CD4-positive, alpha-beta T cell (primary cell): ENCODE measurements around the gene SLC19A1. TPM values are rescaled to one million over a fixed set of nuclear protein-coding genes. Genes with fewer than 3 reads are reported as not detected.

Source experiments
- ATAC-seq: fragments of 200-7000 bp; cut with Tn5 transposase; one replicate; pipeline ENCODE4 v1.10.0; 2022; ENCODE audit warnings: mild to moderate bottlenecking; ENCODE audit not compliant: poor library complexity
- CTCF ChIA-PET: fragments of 350-600 bp; sonication (Branson Sonifier 250); formaldehyde crosslinking; loops from one replicate; lab custom pipeline; 2021; ENCODE audit warnings: antibody characterized with exemption, inconsistent platforms; lab: Charles Lee
- POLR2A ChIA-PET: fragments of 350-600 bp; sonication (Branson Sonifier 250); formaldehyde crosslinking; loops from one replicate; lab custom pipeline; 2021; ENCODE audit warnings: antibody characterized with exemption, inconsistent platforms; lab: Charles Lee
- DNase-seq, 14 experiments: peaks; one replicate each; pipeline ENCODE4 v3.0.0-alpha.2; 2013 to 2020; ENCODE audit warnings: mixed read lengths in 2 of 14
- H3K27ac ChIP-seq, 2 donors: one replicate each; pipeline versions ENCODE4 v1.5.1 to v1.7.0; 2013; ENCODE audit warnings: low read length in 2 of 2, low read depth in 1 of 2, mild to moderate bottlenecking in 1 of 2
- H3K27me3 ChIP-seq, 2 experiments: 1 replicate in 1 of 2; 2 replicates in 1 of 2; pipeline versions ENCODE4 v1.6.1 to v1.7.0; 2013; ENCODE audit warnings: low read length in 2 of 2, control low read depth in 1 of 2, mild to moderate bottlenecking in 1 of 2, moderate library complexity in 1 of 2; ENCODE audit not compliant: insufficient read depth in 2 of 2, control insufficient read depth in 1 of 2
- H3K36me3 ChIP-seq: one replicate; pipeline ENCODE4 v1.6.1; 2013; ENCODE audit warnings: low read length, control low read depth; ENCODE audit not compliant: insufficient read depth
- H3K4me1 ChIP-seq: one replicate; pipeline ENCODE4 v1.6.1; 2013; ENCODE audit warnings: low read length, control low read depth; ENCODE audit not compliant: insufficient read depth
- H3K4me3 ChIP-seq: one replicate; pipeline ENCODE4 v1.5.1; 2013; ENCODE audit warnings: mild to moderate bottlenecking, low read length, moderate library complexity
- H3K9me3 ChIP-seq, 2 experiments: 1 replicate in 1 of 2; 2 replicates in 1 of 2; pipeline versions ENCODE4 v1.6.1 to v1.7.0; 2013; ENCODE audit warnings: low read length in 2 of 2, mild to moderate bottlenecking in 2 of 2, control low read depth in 1 of 2, moderate library complexity in 1 of 2; ENCODE audit not compliant: control insufficient read depth in 1 of 2, insufficient read depth in 1 of 2
- H3K27ac Mint-ChIP-seq: one replicate; pipeline ENCODE4 v1.8.0; 2020; ENCODE audit warnings: mixed read lengths
- H3K27me3 Mint-ChIP-seq: one replicate; pipeline ENCODE4 v1.8.0; 2021; ENCODE audit warnings: mixed read lengths
- H3K36me3 Mint-ChIP-seq: one replicate; pipeline ENCODE4 v1.8.0; 2021; ENCODE audit warnings: low read depth, mixed read lengths
- H3K4me1 Mint-ChIP-seq: one replicate; pipeline ENCODE4 v1.8.0; 2021; ENCODE audit warnings: low read depth, mixed read lengths
- H3K4me3 Mint-ChIP-seq: one replicate; pipeline ENCODE4 v1.8.0; 2020; ENCODE audit warnings: mild to moderate bottlenecking, mixed read lengths
- H3K9me3 Mint-ChIP-seq: one replicate; pipeline ENCODE4 v1.8.0; 2020; ENCODE audit warnings: mixed read lengths
- CTCF ChIP-seq: fragments of 200-600 bp; IDR thresholded peaks from one replicate; pipeline ENCODE4 v1.8.0; 2022; ENCODE audit warnings: antibody characterized with exemption, mild to moderate bottlenecking
- intact Hi-C, 2 experiments: fragments of 100-400 bp; cut with DNase I in 1 of 2; cut with micrococcal nuclease in 1 of 2; formaldehyde crosslinking; loops; one replicate each; pipeline versions ENCODE4 v1.15.1 to v1.9.0; 2023 to 2025; cut with DNase I, micrococcal nuclease
- total RNA-seq, 174 experiments: library from RNA in 2 of 174; stranded (reverse) in 2 of 174; gene quantifications; one replicate each; pipeline ENCODE4 v1.2.3 and lab custom pipeline; 2021 to 2026

SLC19A1 gene
- total RNA-seq, 2 experiments from 2014 or later = 11.5 to 12.0 TPM

GRCh38 chr21:45530423-45531113, 11.7 kb downstream of the SLC19A1 start:
- Mint-ChIP-seq H3K4me3 (no peak overlapping the region), H3K9me3 (no peaks in the 10 kb centered on the region), H3K27me3 (no peaks in the 10 kb centered on the region), H3K27ac (no peak overlapping the region), H3K36me3 (peaks cover 22% of the 10 kb centered on the region), H3K4me1 (peaks cover 7% of the 10 kb centered on the region)
- no peak for TF ChIP-seq CTCF
- Histone ChIP-seq H3K4me3 (no peak overlapping the region), H3K36me3 (peaks cover 25% of the 10 kb centered on the region), H3K4me1 (peaks cover 26% of the 10 kb centered on the region), H3K9me3 (peaks cover 0 to 6% of the 10 kb centered on the region in 2 experiments), H3K27ac (no peak overlapping the region), H3K27me3 (no peaks in the 10 kb centered on the region)
- no peak for DNase-seq
- no peak for ATAC-seq
- CTCF ChIA-PET = no interaction called here
- intact Hi-C loops = no loop called here
- POLR2A ChIA-PET = no interaction called here

GRCh38 chr21:45529785-45530422, 12.3 kb downstream of the SLC19A1 start:
- POLR2A ChIA-PET = no interaction called here
- Histone ChIP-seq H3K27me3 (no peaks in the 10 kb centered on the region), H3K27ac (no peak overlapping the region), H3K36me3 (peaks cover 29% of the 10 kb centered on the region), H3K4me1 (peaks cover 24% of the 10 kb centered on the region), H3K9me3 (peaks cover 0 to 6% of the 10 kb centered on the region in 2 experiments), H3K4me3 (no peak overlapping the region)
- ATAC-seq (no peak), DNase-seq (no peak)
- Mint-ChIP-seq H3K27me3 (no peaks in the 10 kb centered on the region), H3K4me1 (peaks cover 7% of the 10 kb centered on the region), H3K4me3 (no peak overlapping the region), H3K36me3 (peaks cover 22% of the 10 kb centered on the region), H3K9me3 (no peaks in the 10 kb centered on the region), H3K27ac (no peak overlapping the region)
- intact Hi-C loops = no loop called here
- no peak for TF ChIP-seq CTCF
- CTCF ChIA-PET = no interaction called here

DNA sequence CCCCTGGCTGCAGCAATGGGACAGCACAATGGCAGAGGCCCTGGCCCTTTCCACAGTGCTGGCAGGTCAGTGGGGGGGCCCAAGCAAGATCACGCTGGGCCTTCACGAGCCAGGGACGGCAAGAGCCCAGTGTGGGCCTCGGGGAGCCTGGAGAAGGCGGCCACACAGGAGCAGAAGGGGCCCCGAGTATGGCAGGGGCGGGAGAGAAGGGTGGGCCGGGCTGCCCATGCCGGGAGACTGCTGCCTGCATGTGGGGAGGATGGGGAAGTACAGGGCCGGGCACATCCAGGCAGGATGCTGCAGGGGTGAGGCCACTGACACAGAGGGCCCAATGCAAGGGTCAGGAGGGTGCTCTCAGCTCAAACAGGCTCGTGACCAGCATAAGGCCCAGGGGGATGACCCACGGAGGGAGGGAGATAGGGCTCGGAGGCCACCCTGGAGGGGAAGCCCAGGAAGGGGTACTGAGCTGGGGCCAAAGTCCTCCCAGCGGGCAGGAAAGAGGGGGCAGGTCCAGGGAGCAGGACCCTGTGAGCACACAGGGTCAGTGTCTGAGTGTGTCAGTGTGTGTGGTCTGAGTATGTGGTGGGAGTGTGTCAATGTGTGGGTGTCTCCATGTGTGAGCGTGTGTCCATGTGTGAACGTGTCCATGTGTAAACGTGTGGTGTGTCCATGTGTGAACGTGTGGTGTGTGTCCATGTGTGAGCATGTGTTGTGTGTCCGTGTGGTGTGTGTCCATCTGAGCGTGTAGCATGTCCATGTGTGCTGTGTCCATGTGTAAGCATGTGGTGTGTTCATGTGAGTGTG, 13.1 kb downstream of the SLC19A1 start:
- Histone ChIP-seq H3K27ac (no peak overlapping the region), H3K4me1 (peaks cover 24% of the 10 kb centered on the region), H3K4me3 (no peak overlapping the region), H3K27me3 (no peaks in the 10 kb centered on the region), H3K36me3 (peaks cover 32% of the 10 kb centered on the region), H3K9me3 (peaks cover 0 to 6% of the 10 kb centered on the region in 2 experiments)
- Mint-ChIP-seq H3K9me3 (no peaks in the 10 kb centered on the region), H3K27me3 (no peaks in the 10 kb centered on the region), H3K4me1 (peaks cover 7% of the 10 kb centered on the region), H3K27ac (no peak overlapping the region), H3K4me3 (no peak overlapping the region), H3K36me3 (peaks cover 22% of the 10 kb centered on the region)
- intact Hi-C loops = no loop called here
- TF ChIP-seq CTCF = no peak
- DNase-seq (no peak), ATAC-seq (no peak)
- POLR2A ChIA-PET = no interaction called here
- CTCF ChIA-PET = no interaction called here
